GM21367 (cell line): ENCODE measurements around the gene MED12L.
"Not testable (repeated sequence)": the region's sequence is repeated elsewhere in the genome, so short reads cannot be mapped to it uniquely, and the experiment has no call there.

ENCODE experiments used
- ATAC-seq: cut with Tn5 transposase; IDR thresholded peaks from one replicate; pipeline ENCODE4 v1.9.1; 2021; ENCODE audit not compliant: unreplicated experiment

Gene MED12L, protein sequence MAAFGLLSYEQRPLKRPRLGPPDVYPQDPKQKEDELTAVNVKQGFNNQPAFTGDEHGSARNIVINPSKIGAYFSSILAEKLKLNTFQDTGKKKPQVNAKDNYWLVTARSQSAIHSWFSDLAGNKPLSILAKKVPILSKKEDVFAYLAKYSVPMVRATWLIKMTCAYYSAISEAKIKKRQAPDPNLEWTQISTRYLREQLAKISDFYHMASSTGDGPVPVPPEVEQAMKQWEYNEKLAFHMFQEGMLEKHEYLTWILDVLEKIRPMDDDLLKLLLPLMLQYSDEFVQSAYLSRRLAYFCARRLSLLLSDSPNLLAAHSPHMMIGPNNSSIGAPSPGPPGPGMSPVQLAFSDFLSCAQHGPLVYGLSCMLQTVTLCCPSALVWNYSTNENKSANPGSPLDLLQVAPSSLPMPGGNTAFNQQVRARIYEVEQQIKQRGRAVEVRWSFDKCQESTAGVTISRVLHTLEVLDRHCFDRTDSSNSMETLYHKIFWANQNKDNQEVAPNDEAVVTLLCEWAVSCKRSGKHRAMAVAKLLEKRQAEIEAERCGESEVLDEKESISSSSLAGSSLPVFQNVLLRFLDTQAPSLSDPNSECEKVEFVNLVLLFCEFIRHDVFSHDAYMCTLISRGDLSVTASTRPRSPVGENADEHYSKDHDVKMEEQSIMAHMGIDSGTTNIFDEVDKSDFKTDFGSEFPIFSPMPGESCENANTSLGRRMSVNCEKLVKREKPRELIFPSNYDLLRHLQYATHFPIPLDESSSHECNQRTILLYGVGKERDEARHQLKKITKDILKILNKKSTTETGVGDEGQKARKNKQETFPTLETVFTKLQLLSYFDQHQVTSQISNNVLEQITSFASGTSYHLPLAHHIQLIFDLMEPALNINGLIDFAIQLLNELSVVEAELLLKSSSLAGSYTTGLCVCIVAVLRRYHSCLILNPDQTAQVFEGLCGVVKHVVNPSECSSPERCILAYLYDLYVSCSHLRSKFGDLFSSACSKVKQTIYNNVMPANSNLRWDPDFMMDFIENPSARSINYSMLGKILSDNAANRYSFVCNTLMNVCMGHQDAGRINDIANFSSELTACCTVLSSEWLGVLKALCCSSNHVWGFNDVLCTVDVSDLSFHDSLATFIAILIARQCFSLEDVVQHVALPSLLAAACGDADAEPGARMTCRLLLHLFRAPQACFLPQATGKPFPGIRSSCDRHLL (N-terminal part only)

DNA sequence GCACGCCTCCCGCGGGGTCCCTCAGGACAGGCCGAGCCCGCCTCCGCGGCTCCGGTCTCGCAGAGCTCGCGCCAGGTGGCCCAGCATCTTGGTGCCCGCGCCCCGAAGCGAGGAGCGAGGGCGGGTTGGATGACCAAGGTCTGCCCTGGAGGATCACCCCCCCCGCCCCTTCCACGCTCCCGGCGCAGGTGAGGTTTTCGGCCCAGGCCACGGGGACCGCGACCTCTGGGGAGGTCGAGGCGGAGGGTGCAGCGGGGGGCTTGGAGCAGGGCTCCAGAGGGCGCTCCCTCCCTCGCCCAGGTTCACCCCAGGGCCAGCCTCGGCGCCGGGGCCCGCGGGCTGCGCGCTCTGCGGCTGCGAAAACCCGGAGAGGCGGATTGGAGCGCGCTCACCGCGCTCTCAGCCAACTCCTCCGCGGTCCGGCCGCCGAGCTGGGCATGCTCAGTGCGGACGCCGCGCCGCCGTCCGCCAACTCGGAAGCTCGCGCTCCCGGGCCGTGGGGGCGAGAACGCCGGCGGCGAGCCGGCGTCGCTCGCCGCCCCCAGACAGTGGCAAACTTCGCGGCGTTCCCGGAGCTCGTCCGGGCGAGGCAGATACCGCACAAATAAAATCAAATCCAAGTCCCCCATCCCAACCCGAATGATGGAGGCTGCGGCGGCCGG is at the start of gene MED12L:
Gene MED12L (plus strand): TSS at position 438 of the 662 bp plus-strand sequence. CDS start 1,263 bp downstream, outside the sequence.
- ATAC-seq, result peak; percentile 72

DNA sequence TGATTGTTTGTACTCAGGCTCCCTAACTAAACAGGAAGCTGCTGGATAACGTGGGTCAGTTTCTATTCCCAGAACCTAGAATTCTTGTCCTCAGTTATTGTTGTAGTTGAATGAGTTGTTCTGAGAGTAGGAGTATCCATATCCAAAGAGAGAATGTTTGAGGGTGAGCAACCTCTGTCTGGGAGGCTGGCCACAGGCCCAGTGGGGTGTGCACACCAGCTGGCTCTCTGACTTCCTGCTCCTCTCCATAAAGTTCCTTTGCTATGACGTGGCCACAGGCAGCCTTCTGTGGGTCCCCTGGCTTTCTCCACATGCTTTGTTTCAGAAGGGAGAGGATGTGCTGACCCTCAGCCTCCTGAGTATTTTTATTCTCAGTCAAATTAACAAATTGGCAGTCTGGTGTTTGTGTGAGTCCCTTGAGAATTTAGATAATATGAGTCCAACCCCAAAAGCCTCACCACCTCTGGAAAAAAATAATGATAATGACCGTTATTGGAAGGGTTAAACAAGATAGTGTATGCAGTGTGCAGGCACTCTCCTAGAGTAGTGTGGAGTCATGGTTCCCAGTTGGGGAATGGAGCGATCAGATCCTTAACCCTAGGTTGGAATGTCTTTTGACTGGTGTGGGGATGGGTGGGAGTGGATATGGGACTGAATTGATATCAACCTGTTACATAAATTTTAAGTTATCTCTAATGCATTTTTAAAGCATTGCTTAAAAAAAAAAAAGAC is 47.6 kb upstream of the MED12L start:
- no peak for ATAC-seq

DNA sequence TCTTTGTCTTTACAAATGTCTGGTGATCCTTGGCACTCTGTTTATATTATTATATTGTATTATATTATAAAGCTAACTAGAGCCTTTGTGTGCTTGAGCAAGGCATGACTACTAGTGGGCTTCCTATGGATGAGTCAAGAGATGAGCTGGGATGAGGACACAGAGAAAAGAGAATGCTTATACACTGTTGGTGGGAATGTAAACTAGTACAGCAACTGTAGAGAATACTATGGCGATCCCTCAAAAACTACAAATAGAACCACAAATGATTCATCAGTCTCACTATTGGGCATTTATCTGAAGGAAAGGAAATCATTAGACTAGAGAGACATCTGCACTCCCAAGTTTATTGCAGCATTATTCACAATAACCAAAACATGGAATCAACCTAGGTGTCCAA is 40.8 kb upstream of the MED12L start:
- ATAC-seq, result no peak

DNA sequence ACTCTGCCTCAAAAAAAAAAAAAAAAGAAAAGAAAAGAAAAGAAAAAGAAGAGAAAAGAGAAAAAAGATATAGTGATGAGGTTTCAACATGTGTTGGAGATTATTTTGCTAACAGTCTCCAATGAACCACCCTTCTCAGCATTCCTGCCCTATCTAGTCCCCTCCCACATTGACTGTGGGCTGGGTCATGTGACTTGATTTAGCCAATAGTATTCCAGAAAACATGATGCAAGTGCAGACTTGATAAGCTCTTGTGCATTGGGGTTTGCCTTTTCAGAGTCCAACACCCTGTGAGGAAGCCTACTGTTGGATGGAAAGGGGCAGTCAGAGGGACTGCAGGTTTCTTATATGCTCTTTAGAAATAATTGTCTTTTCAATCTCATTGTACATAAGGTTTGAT is 37.8 kb upstream of the MED12L start:
- ATAC-seq, result no peak

DNA sequence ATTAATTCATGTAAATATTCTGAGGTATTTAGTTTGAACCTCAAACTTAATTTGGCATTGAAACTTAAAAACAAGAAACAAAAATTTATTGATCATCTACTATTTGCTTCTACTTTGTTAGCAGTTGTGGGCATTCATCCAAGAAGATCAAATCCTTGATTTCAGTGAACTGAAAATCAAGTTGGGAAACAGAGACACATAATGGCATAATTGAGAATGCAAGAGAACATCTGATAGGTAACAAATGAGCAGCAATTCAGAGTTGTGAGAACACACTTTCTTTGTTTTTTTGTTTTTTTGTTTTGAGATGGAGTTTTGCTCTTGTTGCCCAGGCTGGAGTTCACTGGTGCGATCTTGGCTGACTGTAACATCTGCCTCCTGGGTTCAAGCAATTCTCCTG is 33.9 kb upstream of the MED12L start:
- ATAC-seq, result no peak

DNA sequence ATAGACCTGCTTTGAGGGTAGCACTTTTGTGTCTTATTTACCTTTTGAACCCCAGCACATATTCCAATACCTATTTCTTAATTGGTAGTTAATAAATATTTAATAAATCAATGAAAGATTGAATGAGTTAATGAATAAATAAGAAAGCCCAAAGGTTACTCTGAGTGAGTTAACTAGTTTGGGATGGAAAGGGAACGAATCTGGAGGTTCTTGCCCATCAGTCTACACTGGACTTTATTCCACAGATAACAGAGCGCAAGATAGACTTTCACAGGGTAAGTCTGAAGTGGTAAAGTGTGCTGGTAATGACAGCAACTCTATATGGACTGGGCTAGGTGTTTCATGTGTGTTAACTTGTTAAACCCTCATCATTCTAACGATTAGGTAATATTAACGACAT is 33.1 kb upstream of the MED12L start:
- ATAC-seq, result no peak

DNA sequence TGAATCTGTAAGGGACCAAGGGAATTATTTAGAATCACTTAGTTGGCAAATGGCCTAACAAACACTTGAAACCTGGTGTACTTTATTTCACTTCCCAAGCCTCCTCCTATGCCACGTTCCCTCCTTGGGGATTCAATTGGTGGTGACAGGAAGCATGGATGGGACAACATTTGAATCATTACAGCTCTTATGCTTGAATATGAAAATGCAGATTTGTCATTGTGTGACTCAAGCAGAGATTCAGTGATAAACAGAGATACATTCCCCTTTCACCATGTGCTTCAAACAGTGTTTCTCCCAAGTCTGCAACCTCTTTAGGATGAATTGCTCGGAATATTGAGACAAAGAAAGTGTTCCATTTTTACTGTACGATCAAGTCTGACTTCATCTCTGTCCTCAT is 32.7 kb upstream of the MED12L start:
- no peak for ATAC-seq

DNA sequence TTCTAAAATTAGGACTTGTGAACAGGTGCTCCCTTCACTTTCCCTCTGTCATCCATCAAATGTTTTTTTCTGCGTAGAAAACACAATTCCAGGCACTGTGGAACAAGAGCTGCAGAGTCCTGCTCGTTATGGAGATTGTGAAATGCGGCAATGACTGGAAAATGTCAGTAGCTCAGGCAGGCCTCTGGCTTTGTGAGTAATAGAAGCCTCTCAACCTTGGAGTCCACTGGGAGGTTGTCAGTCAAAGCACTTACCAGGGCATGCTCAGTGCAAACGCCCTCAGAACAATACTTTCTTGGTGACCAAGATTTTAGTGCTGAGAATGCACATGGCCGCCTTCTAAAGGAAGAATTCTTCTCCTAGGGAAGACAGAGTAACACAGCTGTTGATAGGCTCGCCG is 26.7 kb upstream of the MED12L start:
- no peak for ATAC-seq

DNA sequence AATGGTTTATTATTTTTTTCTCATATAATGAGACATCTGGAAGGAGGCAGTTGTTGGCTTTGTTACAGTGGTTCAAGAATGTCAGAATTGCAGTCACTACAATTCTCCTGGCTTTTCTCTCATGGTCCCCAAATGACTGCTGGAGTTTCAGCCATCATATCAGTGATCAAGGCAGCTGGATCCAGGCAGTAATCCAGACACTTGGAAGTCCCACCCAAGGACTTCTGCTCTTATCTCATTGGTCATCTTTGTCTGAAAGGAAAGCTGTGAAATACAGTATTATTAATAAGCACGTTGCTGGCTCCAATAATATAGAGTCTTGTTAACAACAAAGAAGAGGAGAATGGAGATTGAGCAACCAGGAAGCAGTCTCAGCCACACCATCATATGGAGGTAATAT is 22.9 kb upstream of the MED12L start:
- ATAC-seq, result no peak

DNA sequence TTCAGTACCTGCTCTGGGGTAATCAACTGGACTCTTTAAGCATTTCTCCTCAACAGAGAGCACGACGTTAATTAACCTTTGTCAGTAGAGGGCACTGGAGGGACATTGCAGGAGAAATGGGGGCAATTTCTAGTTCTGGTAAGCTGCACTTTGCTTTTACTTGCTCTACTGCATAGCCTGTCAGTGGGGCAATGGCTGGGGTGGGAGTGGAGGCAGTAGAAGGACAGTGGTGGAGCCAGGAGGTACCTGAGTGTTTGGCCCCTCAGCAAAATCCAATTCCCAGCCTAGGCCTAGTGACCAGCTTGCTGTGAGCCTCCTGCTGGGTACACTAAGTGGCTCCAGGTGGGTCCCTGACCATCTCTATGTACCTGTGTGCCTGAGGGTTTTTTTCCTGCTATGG is 18.3 kb upstream of the MED12L start:
- ATAC-seq, result no peak

DNA sequence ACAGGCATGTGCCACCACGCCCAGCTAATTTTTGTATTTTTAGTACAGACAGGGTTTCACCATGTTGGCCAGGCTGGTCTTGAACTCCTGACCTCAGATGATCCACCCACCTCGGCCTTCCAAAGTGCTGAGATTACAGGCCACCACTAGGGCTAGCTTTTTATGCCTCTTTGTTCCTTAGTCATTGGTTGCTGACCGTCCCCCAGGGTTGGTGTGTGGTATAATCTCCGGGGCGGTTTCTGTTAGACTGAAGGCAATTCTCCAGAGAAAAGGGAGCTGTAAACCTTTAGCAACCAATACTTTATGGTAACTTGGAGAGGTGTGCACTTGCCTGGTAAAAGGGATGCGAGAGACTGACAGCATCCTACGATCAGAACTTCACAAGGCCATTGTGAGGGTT is 12.6 kb upstream of the MED12L start:
- not testable (repeated sequence) for ATAC-seq

DNA sequence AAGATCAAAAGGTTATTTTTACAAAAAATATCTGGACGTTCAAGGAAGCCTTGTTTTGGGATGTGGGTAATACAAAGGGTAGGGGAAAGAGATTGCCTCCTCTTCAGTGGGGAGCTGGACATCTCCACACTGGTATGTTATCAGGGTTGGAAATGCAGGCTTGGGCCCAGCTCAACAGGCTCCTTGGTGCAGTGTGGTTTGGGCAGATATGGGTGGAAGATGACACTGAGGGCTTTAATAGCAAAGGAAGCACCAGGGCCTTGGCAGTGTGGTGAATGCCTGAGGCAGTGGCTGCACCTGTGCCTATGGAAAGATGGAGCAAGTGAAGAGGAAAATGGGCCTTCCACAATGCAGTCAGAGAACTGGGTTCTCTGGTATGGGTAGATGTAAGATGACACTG is 11.2 kb upstream of the MED12L start:
- ATAC-seq, result no peak

DNA sequence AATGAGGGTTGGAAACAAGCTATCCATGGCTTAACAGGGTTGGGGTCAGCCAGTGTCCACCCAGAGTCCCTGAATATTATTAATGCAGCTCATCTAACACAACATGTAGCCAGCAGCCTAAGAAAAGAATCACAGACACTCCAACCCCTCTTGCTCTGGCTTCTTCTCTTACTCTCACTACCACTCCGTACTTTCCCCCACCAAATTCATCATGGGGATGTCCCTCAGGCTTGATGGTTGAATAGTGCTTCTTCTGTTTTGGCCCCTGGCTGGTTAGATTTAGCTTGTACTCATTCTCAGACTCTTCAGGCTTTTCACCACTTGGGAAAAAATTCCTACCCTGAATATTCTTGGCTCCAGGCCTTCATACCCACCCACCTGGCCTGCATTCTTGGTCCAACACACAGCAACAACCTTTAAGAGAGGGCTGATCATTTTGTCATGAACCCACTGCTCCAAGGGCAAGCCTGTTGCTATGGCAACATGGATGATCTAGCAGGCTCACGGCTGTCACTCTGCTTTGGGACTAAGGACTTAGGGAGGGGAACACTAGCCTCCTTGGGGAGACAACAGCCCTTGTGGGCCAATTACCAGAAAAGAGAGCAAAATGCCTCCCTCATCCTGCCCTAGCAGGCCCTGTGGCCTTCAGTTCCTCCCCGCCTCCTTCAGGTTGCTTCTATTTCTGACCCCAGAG is 9.4 kb upstream of the MED12L start:
- no peak for ATAC-seq

DNA sequence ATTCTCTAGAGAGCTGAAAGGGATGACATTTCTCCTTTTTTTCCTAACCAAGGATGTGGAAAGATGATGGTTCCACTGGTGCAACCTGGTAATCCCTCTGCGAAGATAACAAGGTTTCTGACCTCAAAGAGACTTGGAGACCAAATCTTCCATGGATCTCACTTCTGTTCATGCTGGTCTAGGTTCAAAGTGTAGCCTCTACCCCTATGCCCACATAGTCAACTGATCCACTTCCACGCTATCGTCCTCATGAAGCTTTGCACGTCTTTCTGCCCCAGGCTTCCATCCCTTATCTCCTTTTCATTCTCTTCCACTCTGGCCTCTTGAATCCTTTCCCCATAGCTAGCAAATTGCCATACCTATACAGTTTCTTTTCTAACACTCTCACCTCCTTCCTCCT is 8.8 kb upstream of the MED12L start:
- no peak for ATAC-seq

DNA sequence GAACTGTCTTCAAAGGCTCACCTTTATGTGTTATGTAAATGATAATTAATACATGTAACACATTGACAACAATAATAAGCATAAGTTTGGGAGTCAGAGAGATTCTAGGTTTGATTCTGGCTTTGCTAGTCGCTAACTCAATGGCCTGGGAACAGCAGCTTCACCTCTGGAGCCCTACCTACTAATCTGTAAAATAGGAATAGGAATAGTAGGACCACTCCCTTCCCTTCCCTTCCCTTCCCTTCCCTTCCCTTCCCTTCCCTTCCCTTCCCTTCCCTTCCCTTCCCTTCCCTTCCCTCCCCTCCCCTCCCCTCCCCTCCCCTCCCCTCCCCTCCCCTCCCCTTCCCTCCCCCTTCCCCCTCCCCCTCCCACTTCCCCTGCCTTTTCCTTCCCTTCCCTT is 4.4 kb upstream of the MED12L start:
- ATAC-seq, result not testable (repeated sequence)

DNA sequence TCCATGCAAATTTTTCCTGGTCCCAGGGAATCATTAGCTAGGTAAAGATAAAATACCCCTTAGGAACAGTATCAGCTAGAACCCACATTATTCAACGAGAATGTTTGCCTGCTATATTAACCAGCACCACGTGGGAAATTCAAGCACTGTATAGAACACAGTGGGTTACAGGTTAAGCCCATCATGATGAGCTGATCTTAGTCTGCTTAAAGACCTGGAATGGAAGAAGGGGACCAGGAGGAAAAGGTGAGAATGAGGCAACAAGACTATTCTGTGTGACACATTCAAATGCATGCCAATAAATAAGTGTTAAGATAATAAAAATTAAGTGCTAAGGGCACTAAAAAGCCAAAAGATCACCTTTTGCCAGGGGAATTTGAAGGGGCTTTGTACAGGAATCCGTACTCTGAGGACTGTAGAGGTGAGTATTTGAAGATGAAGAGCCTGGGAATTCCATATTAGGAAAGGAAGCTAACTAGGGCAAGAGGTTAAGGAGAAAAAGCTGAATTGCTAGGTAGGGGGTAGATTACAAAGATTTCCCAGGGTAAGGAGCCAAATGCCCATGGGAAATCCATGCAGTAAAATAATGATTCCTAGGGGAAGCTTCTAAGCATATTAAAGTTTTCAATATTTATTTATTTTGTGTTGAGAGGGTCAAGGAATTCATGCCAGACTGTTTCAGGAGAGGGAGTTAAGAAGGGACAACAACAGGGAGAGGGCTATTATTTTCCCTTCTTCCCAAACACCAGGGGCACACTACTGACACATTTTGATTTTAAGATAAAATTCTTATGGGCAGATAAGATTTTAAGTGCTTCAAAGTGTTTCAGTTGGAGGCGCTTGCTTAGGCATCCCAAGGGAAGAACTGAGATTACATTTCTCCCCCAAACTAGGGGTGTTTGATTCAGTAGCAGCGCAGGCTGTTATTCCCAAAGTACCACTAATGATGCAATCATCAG is 2.3 kb upstream of the MED12L start:
- ATAC-seq, result no peak

DNA sequence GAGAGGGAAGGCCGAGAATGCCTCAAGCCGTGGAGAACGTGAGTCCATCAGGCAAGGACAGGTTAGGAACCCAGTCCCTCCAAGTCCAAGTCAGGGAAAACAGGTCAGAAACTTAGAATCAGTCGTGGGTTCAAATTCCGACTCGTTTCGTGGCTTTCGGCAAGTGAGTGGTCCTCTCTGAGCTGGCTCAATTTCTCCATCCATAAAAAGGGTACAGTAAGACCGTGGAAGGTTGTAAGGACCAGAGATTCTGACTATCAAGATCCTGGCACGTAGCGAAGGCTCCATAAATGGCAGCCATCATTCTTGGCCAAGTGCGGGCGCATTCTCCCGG is 604 bp upstream of the MED12L start:
- ATAC-seq, result no peak

DNA sequence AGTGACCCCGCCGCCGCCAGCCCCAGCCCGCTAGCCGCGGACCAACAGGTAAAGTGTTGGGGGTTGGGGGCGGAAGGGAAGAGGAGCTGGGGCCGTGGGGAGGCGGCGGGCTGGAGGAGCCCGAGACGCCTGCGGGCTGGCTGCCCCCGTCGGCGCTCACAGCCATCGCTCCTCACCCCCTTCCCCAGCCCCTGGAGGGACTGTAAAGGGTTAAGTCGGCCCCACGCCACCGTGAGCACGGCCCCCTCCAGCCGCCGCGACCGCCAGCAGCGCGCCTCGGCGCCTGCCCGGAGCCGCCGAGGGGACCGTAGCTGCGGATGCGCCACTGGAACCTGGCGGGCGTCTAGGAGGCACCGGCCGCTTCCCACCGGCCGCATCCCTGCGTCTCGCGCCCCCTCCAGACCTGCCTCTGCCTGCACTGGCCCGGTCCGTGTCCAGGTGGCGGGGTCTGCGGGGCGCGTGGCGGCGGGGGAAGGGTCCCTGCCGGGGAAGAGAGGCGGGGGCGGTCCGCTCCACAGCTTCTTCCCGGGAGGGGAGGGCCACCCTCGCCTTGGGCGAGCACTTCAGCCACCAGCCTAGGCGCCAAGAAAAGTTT is 522 bp downstream of the MED12L start:
- ATAC-seq, result peak; percentile 4
